Measurements from ENCODE around the gene ANKEF1. TPM values are rescaled to one million over a fixed set of nuclear protein-coding genes. Genes with fewer than 3 reads are reported as not detected.

The ANKEF1 gene
- total RNA-seq, 2 experiments from 2014 or later, result 1.3 TPM

- Mint-ChIP-seq H3K36me3 (ENCODE audit: low read depth) (no peaks in the 10 kb centered on the region), H3K27ac (no peak overlapping the region), H3K4me1 (ENCODE audit: low read depth) (no peaks in the 10 kb centered on the region), H3K27me3 (peaks cover 40% of the 10 kb centered on the region), H3K4me3 (no peak overlapping the region), H3K9me3 (no peaks in the 10 kb centered on the region)
- no peak overlapping the region for H3K27ac ChIP-seq (ENCODE audit: low read depth in 1 of 2, low read length in 2 of 2)
- peaks cover 3 to 5% of the 10 kb centered on the region in 2 experiments for H3K27me3 ChIP-seq (ENCODE audit: control insufficient read depth in 1 of 2, insufficient read depth in 2 of 2, low read length in 2 of 2)
- H3K4me1 ChIP-seq (ENCODE audit: insufficient read depth, low read length), result no peaks in the 10 kb centered on the region
- POLR2A ChIA-PET, result no interaction called here
- H3K4me3 ChIP-seq (ENCODE audit: low read length), result no peak overlapping the region
- H3K36me3 ChIP-seq (ENCODE audit: insufficient read depth, low read length), result no peaks in the 10 kb centered on the region
- ATAC-seq (ENCODE audit: poor library complexity) (no peak), DNase-seq (no peak)
- CTCF ChIA-PET, result no interaction called here
- intact Hi-C loops (cut with DNase I, micrococcal nuclease), result no loop called here
- no peaks in the 10 kb centered on the region for H3K9me3 ChIP-seq (ENCODE audit: control insufficient read depth in 1 of 2, insufficient read depth in 1 of 2, low read length in 2 of 2)
- no peak for TF ChIP-seq CTCF (IDR thresholded peaks at IDR 0.05)
Observed at GRCh38 chr20:10078403-10078802, 43.6 kb downstream of the ANKEF1 start.

- TF ChIP-seq CTCF (IDR thresholded peaks at IDR 0.05), result no peak
- Histone ChIP-seq H3K36me3 (ENCODE audit: insufficient read depth, low read length) (no peaks in the 10 kb centered on the region), H3K4me1 (ENCODE audit: insufficient read depth, low read length) (no peaks in the 10 kb centered on the region), H3K27ac (ENCODE audit: low read depth in 1 of 2, low read length in 2 of 2) (no peak overlapping the region), H3K9me3 (ENCODE audit: control insufficient read depth in 1 of 2, insufficient read depth in 1 of 2, low read length in 2 of 2) (no peaks in the 10 kb centered on the region), H3K27me3 (ENCODE audit: control insufficient read depth in 1 of 2, insufficient read depth in 2 of 2, low read length in 2 of 2) (peaks cover 0 to 3% of the 10 kb centered on the region in 2 experiments), H3K4me3 (ENCODE audit: low read length) (no peak overlapping the region)
- ATAC-seq (ENCODE audit: poor library complexity), result no peak
- intact Hi-C loops (cut with DNase I, micrococcal nuclease), result no loop called here
- no peak for DNase-seq
- CTCF ChIA-PET, result interaction anchor here (0.6 kb wide), 1 partner anchor 65 kb away, joined by 3 read pairs; no protein-coding TSS in a partner anchor
- no peaks in the 10 kb centered on the region for H3K4me1 Mint-ChIP-seq (ENCODE audit: low read depth)
- no peak overlapping the region for H3K4me3 Mint-ChIP-seq
- H3K36me3 Mint-ChIP-seq (ENCODE audit: low read depth), result no peaks in the 10 kb centered on the region
- H3K9me3 Mint-ChIP-seq, result no peaks in the 10 kb centered on the region
- no peak overlapping the region for H3K27ac Mint-ChIP-seq
- POLR2A ChIA-PET, result no interaction called here
- peaks cover 27% of the 10 kb centered on the region for H3K27me3 Mint-ChIP-seq
Observed at GRCh38 chr20:10079964-10080363, 45.2 kb downstream of the ANKEF1 start.

GRCh38 chr20:10080574-10080973, 45.8 kb downstream of the ANKEF1 start:
- Histone ChIP-seq H3K9me3 (ENCODE audit: control insufficient read depth in 1 of 2, insufficient read depth in 1 of 2, low read length in 2 of 2) (no peaks in the 10 kb centered on the region), H3K4me3 (ENCODE audit: low read length) (no peak overlapping the region), H3K27me3 (ENCODE audit: control insufficient read depth in 1 of 2, insufficient read depth in 2 of 2, low read length in 2 of 2) (peaks cover 0 to 1% of the 10 kb centered on the region in 2 experiments), H3K36me3 (ENCODE audit: insufficient read depth, low read length) (no peaks in the 10 kb centered on the region), H3K27ac (ENCODE audit: low read depth in 1 of 2, low read length in 2 of 2) (no peak overlapping the region), H3K4me1 (ENCODE audit: insufficient read depth, low read length) (no peaks in the 10 kb centered on the region)
- H3K27ac Mint-ChIP-seq, result no peak overlapping the region
- DNase-seq, result no peak
- TF ChIP-seq CTCF (IDR thresholded peaks at IDR 0.05), result no peak
- POLR2A ChIA-PET, result no interaction called here
- CTCF ChIA-PET, result no interaction called here
- no peak for ATAC-seq (ENCODE audit: poor library complexity)
- intact Hi-C loops (cut with DNase I, micrococcal nuclease), result no loop called here
- H3K4me3 Mint-ChIP-seq, result no peak overlapping the region
- H3K4me1 Mint-ChIP-seq (ENCODE audit: low read depth), result no peaks in the 10 kb centered on the region
- no peaks in the 10 kb centered on the region for H3K9me3 Mint-ChIP-seq
- H3K27me3 Mint-ChIP-seq, result peaks cover 25% of the 10 kb centered on the region
- no peaks in the 10 kb centered on the region for H3K36me3 Mint-ChIP-seq (ENCODE audit: low read depth)
